ENCODE results near the gene MYBPC1. TPM values are rescaled to one million over a fixed set of nuclear protein-coding genes. Genes with fewer than 3 reads are reported as not detected.
A peak's percentile ranks its signal among the peaks of the same experiment; 100 is the strongest.

The MYBPC1 gene
- total and polyA plus RNA-seq, 9 of the 15 experiments (the other 6 are each of a cell fraction or from before 2014, with no cell fraction given) = not detected

- TF ChIP-seq ARID4B (CRISPR knock-in tag; IDR thresholded peaks at IDR 0.05) (no peak), ZNF76 (CRISPR knock-in tag; IDR thresholded peaks at IDR 0.05; ENCODE audit: borderline replicate concordance) (no peak), FUS (optimal IDR thresholded peaks at IDR 0.05; ENCODE audit: low read depth, low read length) (no peak), KDM4B (IDR thresholded peaks at IDR 0.05; ENCODE audit: borderline replicate concordance in 2 of 2, low read depth in 1 of 2) (no peak), RCOR1 (IDR thresholded peaks at IDR 0.05; ENCODE audit: borderline replicate concordance in 1 of 2, low read depth in 2 of 2, low read length in 2 of 2) (peak in 1 of 2 experiments; percentile 44; a peak in 1 of 4 replicates), C11orf30 (IDR thresholded peaks at IDR 0.05; ENCODE audit: low read depth) (peak; percentile 95), TEAD4 (IDR thresholded peaks at IDR 0.05; ENCODE audit: low read length) (peak; percentile 56), TEAD4 (CRISPR knock-in tag; IDR thresholded peaks at IDR 0.05; ENCODE audit: borderline replicate concordance) (no peak), TOE1 (IDR thresholded peaks at IDR 0.05; ENCODE audit: borderline replicate concordance) (0 out of 2 replicates have a peak, but pooled peaks have one; percentile 34), TOE1 (CRISPR knock-in tag; IDR thresholded peaks at IDR 0.05; ENCODE audit: borderline replicate concordance, low read depth) (no peak), ZNF354B (CRISPR knock-in tag; IDR thresholded peaks at IDR 0.05) (no peak), HMBOX1 (IDR thresholded peaks at IDR 0.05) (peak; percentile 51; the same call in 1 of the 2 replicates), ZBTB1 (CRISPR knock-in tag; IDR thresholded peaks at IDR 0.05; ENCODE audit: borderline replicate concordance, low read depth) (no peak), NRF1 (conservative IDR thresholded peaks at IDR 0.05 in 1 of 2, IDR thresholded peaks at IDR 0.05 in 1 of 2) (no peak), ARID3A (IDR thresholded peaks at IDR 0.05; ENCODE audit: borderline replicate concordance, low read depth, low read length) (peak; percentile 85; the same call in 1 of the 2 replicates), CTBP1 (IDR thresholded peaks at IDR 0.05; ENCODE audit: borderline replicate concordance) (0 out of 2 replicates have a peak, but pooled peaks have one; percentile 34), MEF2A (IDR thresholded peaks at IDR 0.05; ENCODE audit: control insufficient read depth, low read depth, low read length) (peak; percentile 75), ZNF384 (IDR thresholded peaks at IDR 0.05; ENCODE audit: low read depth, low read length) (peak; percentile 10; the same call in 1 of the 2 replicates), CBX3 (IDR thresholded peaks at IDR 0.05; ENCODE audit: borderline replicate concordance in 1 of 2, low read length in 2 of 2) (peak in 1 of 2 experiments; percentile 58; a peak in 1 of 3 replicates)
Measured at GRCh38 chr12:101670007-101670671, 75.4 kb downstream of the MYBPC1 start (continued).

Measured in K562 (cell line).